ENCODE data around the gene EFCC1.
A peak's percentile ranks its signal among the peaks of the same experiment; 100 is the strongest.

Gene EFCC1

DNA sequence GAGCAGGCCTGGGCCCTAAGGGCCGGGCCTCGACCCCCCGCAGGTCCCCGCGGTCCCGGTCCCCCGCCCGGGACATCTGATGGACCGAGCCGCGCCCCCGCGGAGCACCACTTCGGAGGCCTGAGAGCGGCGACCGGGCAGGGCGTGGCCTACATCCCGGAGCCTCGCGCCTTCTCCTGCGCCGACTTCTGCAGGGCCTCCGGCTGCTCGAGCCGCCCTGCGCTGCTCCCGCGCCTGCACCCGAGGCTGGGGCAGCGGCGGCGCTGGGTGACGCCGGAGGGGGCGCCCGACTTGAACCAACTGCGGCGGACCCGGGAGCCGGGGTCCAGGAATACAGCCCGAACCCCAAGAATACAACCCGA, 44.6 kb downstream of the EFCC1 start:
- no peak for DNase-seq (ENCODE audit: low read depth)
- H3K4me3 ChIP-seq (ENCODE audit: low read length), result no peak overlapping the region
- TF ChIP-seq, protein P1, sequence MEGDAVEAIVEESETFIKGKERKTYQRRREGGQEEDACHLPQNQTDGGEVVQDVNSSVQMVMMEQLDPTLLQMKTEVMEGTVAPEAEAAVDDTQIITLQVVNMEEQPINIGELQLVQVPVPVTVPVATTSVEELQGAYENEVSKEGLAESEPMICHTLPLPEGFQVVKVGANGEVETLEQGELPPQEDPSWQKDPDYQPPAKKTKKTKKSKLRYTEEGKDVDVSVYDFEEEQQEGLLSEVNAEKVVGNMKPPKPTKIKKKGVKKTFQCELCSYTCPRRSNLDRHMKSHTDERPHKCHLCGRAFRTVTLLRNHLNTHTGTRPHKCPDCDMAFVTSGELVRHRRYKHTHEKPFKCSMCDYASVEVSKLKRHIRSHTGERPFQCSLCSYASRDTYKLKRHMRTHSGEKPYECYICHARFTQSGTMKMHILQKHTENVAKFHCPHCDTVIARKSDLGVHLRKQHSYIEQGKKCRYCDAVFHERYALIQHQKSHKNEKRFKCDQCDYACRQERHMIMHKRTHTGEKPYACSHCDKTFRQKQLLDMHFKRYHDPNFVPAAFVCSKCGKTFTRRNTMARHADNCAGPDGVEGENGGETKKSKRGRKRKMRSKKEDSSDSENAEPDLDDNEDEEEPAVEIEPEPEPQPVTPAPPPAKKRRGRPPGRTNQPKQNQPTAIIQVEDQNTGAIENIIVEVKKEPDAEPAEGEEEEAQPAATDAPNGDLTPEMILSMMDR (conservative IDR thresholded peaks at IDR 0.05; ENCODE audit: low read depth, low read length), result no peak

DNA sequence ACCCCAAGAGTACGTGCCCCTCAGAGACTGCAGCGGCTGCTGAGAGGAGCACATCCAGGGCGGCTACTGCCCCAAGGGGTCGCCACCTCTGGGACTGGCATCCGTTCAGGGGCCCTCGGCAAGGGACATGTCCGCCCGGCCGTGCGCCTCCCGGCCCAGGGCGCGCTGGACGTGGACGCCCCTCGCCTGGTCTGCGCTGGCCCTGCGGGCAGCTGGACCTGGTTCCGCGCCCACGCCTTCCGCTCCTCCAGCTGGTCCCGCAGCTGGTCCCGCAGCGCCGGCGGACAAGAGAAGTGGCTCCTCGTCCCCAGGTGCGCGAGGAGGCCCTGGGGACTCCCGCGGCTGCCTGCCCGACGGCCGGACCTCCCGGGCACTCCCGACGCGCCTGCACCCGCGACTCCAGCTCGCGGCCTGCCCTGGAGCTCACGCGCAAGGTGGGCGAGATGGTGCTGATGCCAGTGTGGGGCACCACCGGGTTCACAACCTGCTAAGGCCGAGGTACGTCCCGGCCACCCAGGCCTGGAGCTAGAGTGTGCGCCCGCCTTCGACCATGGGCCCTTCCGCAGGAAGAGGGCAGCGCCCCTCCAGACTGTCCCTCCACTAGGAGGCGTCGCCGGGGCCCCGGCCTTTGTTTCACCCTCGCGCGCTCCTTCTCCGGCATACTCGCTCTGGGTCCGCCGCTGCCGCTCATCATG, 45.1 kb downstream of the EFCC1 start:
- H3K4me3 ChIP-seq (ENCODE audit: low read length), result no peak overlapping the region
- no peak for DNase-seq (ENCODE audit: low read depth)
- TF ChIP-seq, protein P1 (conservative IDR thresholded peaks at IDR 0.05; ENCODE audit: low read depth, low read length), result peak; percentile 21

DNA sequence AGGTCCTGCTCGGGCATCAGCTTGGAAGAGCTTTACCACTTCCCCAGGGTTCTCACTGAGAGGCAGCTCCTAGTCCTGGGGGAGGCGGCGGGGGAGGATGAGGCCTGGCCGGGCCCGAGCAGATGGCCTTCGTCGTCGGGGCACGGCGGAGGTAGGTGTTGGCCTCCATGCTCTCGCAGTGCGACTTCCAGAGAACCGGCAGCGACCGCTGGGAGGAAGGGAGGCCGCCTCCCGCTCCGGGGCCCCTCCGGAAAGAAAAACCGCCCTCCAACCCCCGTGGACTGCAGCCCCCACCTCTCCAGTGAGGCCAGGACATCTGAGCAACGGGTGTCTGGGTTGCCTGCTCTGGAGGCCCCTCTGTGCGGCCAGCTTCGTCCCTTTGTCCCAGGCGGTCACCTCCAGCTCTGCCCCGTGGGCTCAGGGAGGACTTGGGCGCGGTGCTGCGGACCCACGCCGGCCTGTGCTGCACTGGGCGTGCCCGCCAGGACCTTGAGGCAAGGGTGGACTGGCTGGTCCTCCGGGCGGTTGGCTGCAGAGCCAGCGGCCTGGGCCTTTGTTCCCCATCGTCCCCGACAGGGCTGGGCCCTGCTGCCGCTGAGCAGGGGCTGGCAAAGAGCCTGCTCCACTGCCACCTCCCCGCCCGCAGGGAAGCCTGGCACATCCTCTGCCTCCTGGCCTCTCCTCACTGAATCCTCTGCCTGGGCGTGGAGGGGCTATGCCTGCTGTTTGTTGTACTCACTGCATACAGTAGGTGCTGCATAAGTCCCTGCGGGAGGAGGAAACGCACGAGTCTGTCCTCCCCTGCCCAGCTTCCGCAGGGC, 45.8 kb downstream of the EFCC1 start:
- TF ChIP-seq, protein P1 (conservative IDR thresholded peaks at IDR 0.05; ENCODE audit: low read depth, low read length), result no peak
- no peak for DNase-seq (ENCODE audit: low read depth)
- no peak overlapping the region for H3K4me3 ChIP-seq (ENCODE audit: low read length)

DNA sequence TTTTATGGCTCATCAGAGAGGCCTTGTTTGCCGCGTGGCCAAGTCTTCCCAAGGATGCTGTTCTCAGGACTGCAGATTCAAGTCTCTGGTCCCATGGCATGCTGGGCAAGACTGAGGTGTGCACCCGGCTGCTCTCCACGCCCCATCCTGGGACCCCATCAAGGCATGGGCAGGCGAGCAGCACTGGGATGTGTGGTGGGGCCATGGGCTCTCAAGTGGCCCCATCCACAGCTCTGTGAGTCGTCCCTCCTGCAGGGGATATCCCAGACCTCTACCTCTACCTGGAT, 46.4 kb downstream of the EFCC1 start:
- H3K4me3 ChIP-seq (ENCODE audit: low read length), result no peak overlapping the region
- TF ChIP-seq, protein P1 (conservative IDR thresholded peaks at IDR 0.05; ENCODE audit: low read depth, low read length), result no peak
- no peak for DNase-seq (ENCODE audit: low read depth)

DNA sequence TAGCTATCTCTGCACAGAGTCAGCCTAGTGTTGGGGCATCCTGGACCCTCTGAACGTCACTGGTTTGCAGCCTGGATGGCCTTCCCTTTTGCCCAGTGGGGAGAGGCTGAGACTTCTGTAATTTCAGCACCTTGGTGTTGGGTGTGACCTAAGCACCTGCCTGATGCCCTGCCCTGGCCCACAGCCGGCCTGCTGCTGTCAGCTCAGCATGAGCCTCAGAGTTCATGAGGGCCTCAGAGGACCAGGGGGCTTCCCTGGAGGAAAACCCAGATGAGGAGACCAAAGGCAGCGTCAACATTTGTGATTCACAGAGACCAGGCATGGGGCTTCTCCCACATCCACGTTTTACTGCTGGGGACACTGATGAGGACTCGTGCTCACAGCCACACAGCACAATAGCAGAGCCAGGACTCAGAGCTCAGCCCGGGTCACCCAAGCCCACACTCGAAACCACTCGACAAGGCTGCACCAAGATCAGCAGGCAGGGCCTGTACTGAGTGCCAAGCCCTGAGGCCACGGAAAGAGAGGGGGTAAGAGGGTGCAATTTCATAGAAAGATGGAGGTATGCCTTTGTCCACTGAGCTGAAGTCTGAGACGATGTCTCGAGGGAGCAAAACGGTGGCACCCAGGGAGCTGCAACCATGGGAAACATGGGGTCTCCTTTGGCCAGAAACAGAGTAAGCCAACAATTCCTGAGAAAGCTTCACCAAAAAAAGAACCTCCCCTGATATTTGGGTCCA, 49.6 kb downstream of the EFCC1 start:
- TF ChIP-seq, protein P1 (conservative IDR thresholded peaks at IDR 0.05; ENCODE audit: low read depth, low read length), result no peak
- no peak for DNase-seq (ENCODE audit: low read depth)

DNA sequence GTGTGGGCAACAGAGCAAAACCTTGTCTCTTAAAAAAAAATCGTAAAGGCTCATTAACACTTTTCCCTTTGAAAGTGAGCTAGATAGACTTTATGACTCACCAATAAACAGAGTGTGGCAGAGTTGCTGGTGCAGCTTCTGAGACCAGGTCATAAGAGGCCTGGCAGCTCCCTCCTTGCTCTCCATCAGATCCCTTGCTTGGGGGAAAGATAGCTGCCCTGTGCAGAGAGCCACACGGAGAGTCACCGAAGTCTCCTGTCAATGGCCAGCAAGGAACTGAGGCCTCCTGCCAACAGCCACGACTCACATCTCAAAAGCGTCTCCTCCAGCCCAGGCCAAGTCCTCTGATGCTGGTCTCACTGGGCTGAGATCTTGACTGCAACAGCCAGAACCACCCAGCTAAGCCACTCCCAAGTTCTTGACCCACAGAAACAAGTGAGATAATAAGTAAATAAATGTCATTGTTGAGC, 50.8 kb downstream of the EFCC1 start:
- no peak overlapping the region for H3K4me3 ChIP-seq (ENCODE audit: low read length)
- DNase-seq (ENCODE audit: low read depth), result no peak
- TF ChIP-seq, protein P1 (conservative IDR thresholded peaks at IDR 0.05; ENCODE audit: low read depth, low read length), result no peak

More for the DNA sequence above, 49.6 kb downstream of the EFCC1 start:
- H3K4me3 ChIP-seq (ENCODE audit: low read length), result no peak overlapping the region
